Muscle of leg (tissue), 11 donors: ENCODE results near the gene ERAP2. TPM values are rescaled to one million over a fixed set of nuclear protein-coding genes. Genes with fewer than 3 reads are reported as not detected.

Source experiments
- DNase-seq: peaks from one replicate; pipeline ENCODE4 v3.0.0; 2013
- H3K27ac ChIP-seq: one replicate; pipeline ENCODE4 v1.5.1; 2013; ENCODE audit warnings: mild to moderate bottlenecking, low read length, control low read depth
- H3K27me3 ChIP-seq: one replicate; pipeline ENCODE4 v1.6.1; 2013; ENCODE audit warnings: low read length; ENCODE audit not compliant: control insufficient read depth, insufficient read depth
- H3K36me3 ChIP-seq: one replicate; pipeline ENCODE4 v1.6.1; 2013; ENCODE audit warnings: low read length; ENCODE audit not compliant: control insufficient read depth, insufficient read depth
- H3K4me1 ChIP-seq: one replicate; pipeline ENCODE4 v1.6.1; 2013; ENCODE audit warnings: low read length; ENCODE audit not compliant: control insufficient read depth, insufficient read depth
- H3K4me3 ChIP-seq: one replicate; pipeline ENCODE4 v1.5.1; 2013; ENCODE audit warnings: low read length, control low read depth
- H3K9me3 ChIP-seq: replicated peaks from 2 replicates; pipeline ENCODE4 v1.6.1; 2013; ENCODE audit warnings: low read depth, low read length; ENCODE audit not compliant: control insufficient read depth
- WGBS: methylation state at CpG from one replicate; pipeline ENCODE4 v1.1.5; 2013; ENCODE audit warnings: missing lambda C conversion rate; ENCODE audit not compliant: insufficient coverage; 5-methylcytosine and 5-hydroxymethylcytosine counted together
- polyA plus RNA-seq, 8 donors: library from polyadenylated mRNA; unstranded; fragments of 120-200 nt; gene quantifications; one replicate each; pipeline versions ENCODE4 v1.2.1 to v1.2.3, GENCODE V29; 2013; ENCODE audit warnings: inconsistent platforms in 1 of 8, low replicate concordance in 1 of 8; ENCODE audit not compliant: insufficient read length in 8 of 8, insufficient read depth in 1 of 8
- total RNA-seq: library from RNA; stranded (reverse); fragments of 120-200 nt; gene quantifications from one replicate; pipeline ENCODE4 v1.2.4, GENCODE V29; 2013

Gene ERAP2
- total and polyA plus RNA-seq, 9 donors, result 1.2 to 15.4 (median 8.2) TPM

GRCh38 chr5:96911139-96911538 is 34.8 kb downstream of the ERAP2 start:
- no peaks in the 10 kb centered on the region for H3K36me3 ChIP-seq

DNA sequence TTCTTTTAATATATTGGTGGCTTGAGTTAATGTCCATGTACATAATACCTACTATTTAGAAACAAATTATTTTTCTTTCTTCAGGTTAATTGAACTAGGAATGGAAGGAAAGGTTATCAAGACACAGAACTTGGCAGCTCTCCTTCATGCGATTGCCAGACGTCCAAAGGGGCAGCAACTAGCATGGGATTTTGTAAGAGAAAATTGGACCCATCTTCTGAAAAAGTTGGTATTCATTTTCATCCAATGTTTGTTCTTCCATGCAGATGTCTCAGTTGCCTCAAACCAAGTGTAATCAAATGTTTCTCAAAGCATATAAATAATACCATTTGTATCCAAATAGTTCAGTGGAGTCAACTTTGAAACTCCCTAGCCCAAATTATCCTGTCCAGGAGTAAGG is 36.9 kb downstream of the ERAP2 start:
- no peak overlapping the region for H3K27ac ChIP-seq
- no peaks in the 10 kb centered on the region for H3K4me1 ChIP-seq
- H3K9me3 ChIP-seq, result no peaks in the 10 kb centered on the region
- H3K27me3 ChIP-seq, result no peaks in the 10 kb centered on the region
- H3K36me3 ChIP-seq, result no peaks in the 10 kb centered on the region
- H3K4me3 ChIP-seq, result no peak overlapping the region
- 75% methylated on average over 2 of the region's 2 CpGs for WGBS
- no peak for DNase-seq

More at GRCh38 chr5:96911139-96911538, 34.8 kb downstream of the ERAP2 start:
- H3K4me1 ChIP-seq, result no peaks in the 10 kb centered on the region
- DNase-seq, result no peak
- no peaks in the 10 kb centered on the region for H3K9me3 ChIP-seq
- H3K27ac ChIP-seq, result no peak overlapping the region
- H3K4me3 ChIP-seq, result no peak overlapping the region
- H3K27me3 ChIP-seq, result no peaks in the 10 kb centered on the region
- no CpG with 5 or more reads among the region's 2 CpGs for WGBS

DNA sequence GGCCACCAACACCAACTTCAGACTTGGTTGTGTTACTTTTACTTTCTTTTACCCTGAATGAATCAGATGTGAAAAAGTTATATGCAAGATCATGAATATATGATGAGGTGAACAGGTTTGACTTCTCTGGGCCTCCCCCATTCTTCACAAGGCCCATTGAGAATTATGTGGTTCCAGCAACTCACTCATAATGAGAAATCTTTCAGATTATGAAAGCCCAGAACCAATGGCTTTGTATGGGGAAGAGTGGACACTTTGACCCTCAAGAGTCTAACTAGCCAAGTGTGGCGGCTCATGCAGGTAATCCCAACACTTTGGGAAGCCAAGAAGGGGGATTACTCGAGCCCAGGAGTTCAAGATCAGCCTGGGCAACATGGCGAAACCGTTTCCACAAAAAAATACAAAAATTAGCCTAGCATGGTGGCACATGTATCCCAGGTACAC is 43.5 kb downstream of the ERAP2 start:
- Histone ChIP-seq H3K4me3 (no peak overlapping the region), H3K27me3 (no peaks in the 10 kb centered on the region), H3K27ac (no peak overlapping the region), H3K36me3 (no peaks in the 10 kb centered on the region), H3K9me3 (no peaks in the 10 kb centered on the region), H3K4me1 (no peaks in the 10 kb centered on the region)
- DNase-seq, result no peak
- WGBS, result 100% methylated on average over 2 of the region's 4 CpGs

- DNase-seq, result no peak
- Histone ChIP-seq H3K4me1 (no peaks in the 10 kb centered on the region), H3K27ac (no peak overlapping the region), H3K9me3 (no peaks in the 10 kb centered on the region), H3K27me3 (no peaks in the 10 kb centered on the region), H3K4me3 (no peak overlapping the region), H3K36me3 (no peaks in the 10 kb centered on the region)
- 43% methylated on average over 1 of the region's 3 CpGs for WGBS
These were observed 44.5 kb downstream of the ERAP2 start for GRCh38 chr5:96920744-96921355.

GRCh38 chr5:96922499-96923244 is 46.4 kb downstream of the ERAP2 start:
- 90% methylated on average over 5 of the region's 12 CpGs for WGBS
- Histone ChIP-seq H3K4me1 (no peaks in the 10 kb centered on the region), H3K36me3 (no peaks in the 10 kb centered on the region), H3K27ac (no peak overlapping the region), H3K27me3 (no peaks in the 10 kb centered on the region), H3K4me3 (no peak overlapping the region), H3K9me3 (no peaks in the 10 kb centered on the region)
- no peak for DNase-seq

DNA sequence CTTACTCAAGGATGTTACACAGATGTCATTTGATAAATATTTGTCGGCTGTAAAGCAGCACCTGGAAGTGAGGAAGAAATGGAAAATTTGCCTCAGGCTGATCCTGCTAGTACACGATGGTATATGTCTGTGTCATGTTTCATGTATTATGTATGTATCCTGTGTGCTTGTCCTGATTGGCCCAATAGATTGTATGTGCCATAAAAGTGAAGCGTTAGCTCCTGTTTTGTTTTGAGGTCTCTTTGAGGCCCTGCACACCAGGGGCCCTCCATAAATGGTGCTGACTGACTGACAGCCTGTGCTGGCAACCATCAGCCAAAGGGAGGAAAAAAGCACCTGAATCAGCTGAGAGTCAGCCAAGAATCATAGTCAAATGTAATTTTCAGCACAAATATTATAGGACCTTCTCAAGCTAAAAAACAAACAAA is 47.7 kb downstream of the ERAP2 start:
- Histone ChIP-seq H3K4me3 (no peak overlapping the region), H3K4me1 (no peaks in the 10 kb centered on the region), H3K36me3 (no peaks in the 10 kb centered on the region), H3K27me3 (no peaks in the 10 kb centered on the region), H3K9me3 (no peaks in the 10 kb centered on the region), H3K27ac (no peak overlapping the region)
- 27% methylated on average over 3 of the region's 3 CpGs for WGBS
- no peak for DNase-seq

DNA sequence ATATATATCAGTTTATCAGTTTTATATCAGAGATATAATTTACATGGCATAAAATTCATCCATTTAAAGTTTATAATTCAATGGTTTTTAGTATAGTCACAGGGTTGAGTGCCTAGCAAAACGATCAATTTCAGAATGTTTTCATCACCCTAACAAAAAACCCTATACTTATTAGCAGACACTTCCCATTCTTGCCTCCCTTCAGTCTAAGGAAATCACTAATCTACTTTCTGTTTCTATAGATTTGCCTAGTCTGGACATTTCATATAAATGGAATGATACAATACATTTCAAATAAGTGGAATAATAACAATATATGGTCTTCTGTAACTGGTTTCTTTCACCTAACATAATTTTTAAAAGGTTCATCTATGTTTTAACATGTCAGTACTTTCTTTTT is 50.0 kb downstream of the ERAP2 start:
- DNase-seq, result no peak
- WGBS, result no CpG with 5 or more reads among the region's 1 CpG

DNA sequence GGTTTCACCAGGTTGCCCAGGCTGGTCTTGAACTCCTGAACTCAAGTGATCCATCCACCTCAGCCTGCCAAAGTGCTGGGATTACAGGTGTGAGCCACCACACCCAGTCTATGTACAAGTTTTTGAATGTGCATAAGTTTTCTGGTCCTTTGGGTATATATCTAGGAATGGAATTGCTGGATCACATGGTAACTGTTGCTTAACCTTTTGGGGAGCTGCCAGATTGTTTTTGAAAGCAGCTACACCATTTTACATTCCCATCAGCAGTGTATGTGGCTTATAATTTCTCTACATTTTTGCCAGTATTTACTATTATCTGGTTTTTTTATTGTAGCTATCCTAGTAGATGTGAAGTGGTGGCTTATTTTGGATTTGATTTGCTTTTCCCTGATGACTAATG is 50.7 kb downstream of the ERAP2 start:
- no peak overlapping the region for H3K4me3 ChIP-seq
- H3K27me3 ChIP-seq, result no peaks in the 10 kb centered on the region
- no peak overlapping the region for H3K27ac ChIP-seq
- H3K9me3 ChIP-seq, result no peaks in the 10 kb centered on the region
- H3K4me1 ChIP-seq, result peaks cover 7% of the 10 kb centered on the region
- no peaks in the 10 kb centered on the region for H3K36me3 ChIP-seq
- no peak for DNase-seq

More for the DNA sequence above, 50.0 kb downstream of the ERAP2 start:
- Histone ChIP-seq H3K27me3 (no peaks in the 10 kb centered on the region), H3K9me3 (no peaks in the 10 kb centered on the region), H3K27ac (no peak overlapping the region), H3K4me1 (peaks cover 7% of the 10 kb centered on the region), H3K36me3 (no peaks in the 10 kb centered on the region), H3K4me3 (no peak overlapping the region)

DNA sequence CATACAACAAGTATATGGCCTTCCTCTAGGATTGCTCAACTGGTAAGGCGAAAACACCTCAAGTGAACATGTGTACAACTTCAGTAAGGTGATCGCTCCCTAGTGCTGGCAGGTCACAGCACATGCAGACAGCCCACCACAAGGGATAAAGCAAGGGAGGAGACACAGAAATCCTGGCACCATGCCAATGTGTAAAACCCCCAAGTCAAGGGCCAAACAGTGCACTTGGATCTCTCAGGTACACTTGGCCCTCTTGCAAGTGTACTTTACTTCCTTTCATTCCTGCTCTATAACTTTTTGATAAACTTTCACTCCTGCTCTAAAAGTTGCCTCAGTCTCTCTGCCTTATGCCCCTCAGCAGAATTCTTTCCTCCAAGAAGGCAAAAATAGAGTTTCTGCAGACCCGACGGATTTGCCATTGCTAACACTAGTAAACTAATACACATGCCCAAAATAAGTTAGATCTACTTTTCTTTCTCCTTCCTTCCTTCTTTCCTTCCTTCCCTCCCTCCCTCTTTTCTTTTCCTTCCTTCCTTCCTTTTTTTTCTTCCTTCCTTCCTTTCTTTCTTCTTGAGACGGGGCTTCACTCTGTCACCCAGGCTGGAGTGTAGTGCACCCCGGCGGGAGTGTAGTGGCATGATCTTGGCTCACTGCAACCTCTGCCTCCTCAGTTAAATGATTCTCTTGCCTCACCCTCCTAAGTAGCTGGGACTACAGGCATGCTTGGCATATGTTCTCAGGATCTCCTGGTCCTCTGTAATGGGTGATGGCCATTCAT is 52.8 kb downstream of the ERAP2 start:
- 77% methylated on average over 7 of the region's 7 CpGs for WGBS
- H3K4me3 ChIP-seq, result no peak overlapping the region
- H3K36me3 ChIP-seq, result no peaks in the 10 kb centered on the region
- no peaks in the 10 kb centered on the region for H3K27me3 ChIP-seq
- H3K9me3 ChIP-seq, result no peaks in the 10 kb centered on the region
- no peak for DNase-seq
- H3K4me1 ChIP-seq, result peaks cover 10% of the 10 kb centered on the region
- H3K27ac ChIP-seq, result no peak overlapping the region

DNA sequence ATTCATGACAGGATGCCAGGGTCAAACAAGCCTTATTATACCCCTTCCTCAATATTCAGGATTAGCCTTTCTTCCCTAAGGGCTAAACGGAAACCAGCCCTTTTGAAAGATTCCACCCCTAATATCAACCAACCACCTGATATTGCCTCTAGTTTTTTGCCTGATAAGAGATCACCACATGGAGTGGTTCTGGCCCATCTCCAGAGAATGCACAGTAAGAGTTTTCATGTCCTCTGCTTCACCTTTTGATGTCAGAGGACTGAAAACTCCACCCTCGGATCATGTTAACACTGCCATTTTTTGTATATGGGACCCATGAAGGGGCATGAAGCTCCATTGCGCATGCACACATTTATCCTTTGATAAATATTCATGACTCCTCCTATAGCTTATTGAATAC is 53.8 kb downstream of the ERAP2 start:
- Histone ChIP-seq H3K4me1 (peaks cover 12% of the 10 kb centered on the region), H3K9me3 (no peaks in the 10 kb centered on the region), H3K36me3 (no peaks in the 10 kb centered on the region), H3K27me3 (no peaks in the 10 kb centered on the region), H3K4me3 (no peak overlapping the region), H3K27ac (peak overlapping the region; percentile 13)
- WGBS, result 88% methylated on average over 2 of the region's 3 CpGs
- peak; percentile 20 for DNase-seq
